GM20000 (cell line): ENCODE data around the gene ALDH9A1.
"Not testable (repeated sequence)": the region's sequence is repeated elsewhere in the genome, so short reads cannot be mapped to it uniquely, and the experiment has no call there.

Source experiments
- DNase-seq: peaks from one replicate; pipeline ENCODE4 v3.0.0; 2012; ENCODE audit warnings: low spot score
- TF ChIP-seq, protein P1 (sequence below): IDR thresholded peaks from 2 replicates; pipeline ENCODE4 v1.5.1; 2012; ENCODE audit warnings: mild to moderate bottlenecking, control low read depth; ENCODE audit errors: extremely low read depth, missing control alignments

Gene ALDH9A1

DNA sequence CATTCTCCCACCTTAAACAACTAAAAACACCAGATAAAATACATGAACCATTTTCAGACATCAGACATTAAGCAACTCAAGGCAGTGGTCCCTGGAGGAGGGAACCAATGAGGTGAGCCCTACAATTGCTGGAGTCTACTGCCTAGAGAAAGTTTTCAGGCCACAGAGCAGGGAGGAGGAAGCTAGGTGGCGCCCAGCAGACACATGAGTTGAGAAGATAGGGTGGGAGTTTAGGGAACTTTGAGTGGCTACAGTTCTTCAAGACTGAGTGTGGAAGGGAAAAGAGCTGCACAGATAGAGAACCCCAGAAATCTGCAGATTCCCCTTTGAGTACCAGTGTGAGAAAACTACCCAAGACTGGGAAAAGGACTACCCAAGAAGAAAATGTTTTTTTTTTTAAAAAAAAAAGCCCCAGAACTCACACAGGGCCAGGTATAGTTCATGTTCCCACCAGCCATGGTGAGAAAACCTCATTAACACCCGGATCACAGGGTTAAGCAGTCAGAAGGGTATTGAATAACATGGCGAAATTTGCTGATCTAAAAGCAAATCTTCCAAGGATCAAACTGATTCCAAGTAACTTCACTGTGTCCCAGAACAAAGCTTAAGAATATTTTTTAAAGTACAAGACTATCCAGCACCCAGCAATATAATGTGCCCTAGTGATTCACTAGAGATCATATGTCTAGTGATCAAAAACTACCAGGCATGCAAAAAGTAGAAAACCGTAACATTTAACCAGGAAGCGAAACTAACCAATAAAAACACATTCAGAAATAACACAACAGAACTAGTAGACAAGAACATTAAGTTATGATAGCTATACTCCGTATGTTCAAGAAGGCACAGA is 12.0 kb downstream of the ALDH9A1 start:
- DNase-seq = peak; percentile 28
- TF ChIP-seq, protein P1, sequence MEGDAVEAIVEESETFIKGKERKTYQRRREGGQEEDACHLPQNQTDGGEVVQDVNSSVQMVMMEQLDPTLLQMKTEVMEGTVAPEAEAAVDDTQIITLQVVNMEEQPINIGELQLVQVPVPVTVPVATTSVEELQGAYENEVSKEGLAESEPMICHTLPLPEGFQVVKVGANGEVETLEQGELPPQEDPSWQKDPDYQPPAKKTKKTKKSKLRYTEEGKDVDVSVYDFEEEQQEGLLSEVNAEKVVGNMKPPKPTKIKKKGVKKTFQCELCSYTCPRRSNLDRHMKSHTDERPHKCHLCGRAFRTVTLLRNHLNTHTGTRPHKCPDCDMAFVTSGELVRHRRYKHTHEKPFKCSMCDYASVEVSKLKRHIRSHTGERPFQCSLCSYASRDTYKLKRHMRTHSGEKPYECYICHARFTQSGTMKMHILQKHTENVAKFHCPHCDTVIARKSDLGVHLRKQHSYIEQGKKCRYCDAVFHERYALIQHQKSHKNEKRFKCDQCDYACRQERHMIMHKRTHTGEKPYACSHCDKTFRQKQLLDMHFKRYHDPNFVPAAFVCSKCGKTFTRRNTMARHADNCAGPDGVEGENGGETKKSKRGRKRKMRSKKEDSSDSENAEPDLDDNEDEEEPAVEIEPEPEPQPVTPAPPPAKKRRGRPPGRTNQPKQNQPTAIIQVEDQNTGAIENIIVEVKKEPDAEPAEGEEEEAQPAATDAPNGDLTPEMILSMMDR = peak; percentile 28

DNA sequence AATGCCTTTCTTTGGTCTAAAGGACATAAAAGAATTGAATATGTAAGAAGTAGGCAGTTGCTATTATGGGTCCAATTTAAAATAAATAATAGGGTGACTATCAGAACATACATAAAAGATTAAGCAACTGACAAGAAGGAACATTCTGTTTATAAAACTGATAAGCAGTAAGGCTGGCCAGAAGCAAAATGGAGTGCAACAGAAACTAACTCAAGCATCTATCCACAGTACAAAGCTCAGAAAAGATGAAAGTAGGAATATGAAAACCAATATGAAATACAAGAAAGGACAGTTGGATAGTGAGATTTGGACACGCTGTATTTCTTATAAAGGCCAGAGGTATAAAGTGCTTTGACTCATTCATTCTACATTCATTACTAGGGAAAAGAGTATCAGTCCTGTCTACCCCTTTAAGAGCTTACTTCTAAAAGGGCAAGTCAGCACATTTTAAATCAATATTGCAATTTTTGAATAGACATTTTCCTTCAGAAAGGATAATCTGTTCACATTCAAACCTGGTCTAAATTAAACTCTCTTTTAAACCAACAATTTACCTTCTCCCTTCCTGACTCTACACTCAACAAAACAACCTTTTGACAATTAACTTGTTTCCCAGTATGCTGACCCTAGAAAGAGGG is 14.4 kb downstream of the ALDH9A1 start:
- TF ChIP-seq, protein P1 = no peak
- no peak for DNase-seq

DNA sequence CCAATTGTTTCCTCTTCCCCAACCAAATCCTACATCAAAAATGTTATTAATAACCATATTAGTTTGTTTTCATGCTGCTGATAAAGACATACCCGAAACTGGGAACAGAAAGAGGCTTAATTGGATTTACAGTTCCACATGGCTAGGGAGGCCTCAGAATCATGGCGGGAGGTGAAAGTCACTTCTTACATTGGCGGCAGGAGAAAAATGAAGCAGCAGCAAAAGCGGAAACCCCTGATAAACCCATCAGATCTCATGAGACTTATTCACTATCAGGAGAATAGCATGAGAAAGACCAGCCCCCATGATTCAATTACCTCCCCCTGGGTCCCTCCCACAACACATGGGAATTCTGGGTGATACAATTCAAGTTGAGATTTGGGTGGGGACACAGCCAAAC is 17.6 kb downstream of the ALDH9A1 start:
- DNase-seq = not testable (repeated sequence)

DNA sequence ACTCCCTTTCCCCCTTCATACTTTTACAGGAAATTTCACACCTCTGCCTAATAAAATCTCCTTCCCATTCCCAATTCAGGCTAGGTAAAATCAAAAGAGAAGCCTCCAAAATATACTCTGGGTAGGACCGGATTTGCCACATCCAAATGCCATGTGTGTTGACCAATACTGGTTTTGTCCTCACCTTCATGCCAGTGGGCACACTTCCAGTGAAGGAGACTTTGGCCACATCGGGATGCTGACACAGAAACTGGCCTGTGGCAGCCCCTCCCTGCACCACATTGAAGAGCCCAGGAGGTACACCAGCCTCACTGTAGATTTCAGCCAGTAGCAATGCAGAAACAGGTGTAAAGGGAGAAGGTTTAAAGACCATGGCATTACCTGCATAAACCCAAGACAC is 18.1 kb downstream of the ALDH9A1 start:
- no peak for DNase-seq
- TF ChIP-seq, protein P1 = no peak

DNA sequence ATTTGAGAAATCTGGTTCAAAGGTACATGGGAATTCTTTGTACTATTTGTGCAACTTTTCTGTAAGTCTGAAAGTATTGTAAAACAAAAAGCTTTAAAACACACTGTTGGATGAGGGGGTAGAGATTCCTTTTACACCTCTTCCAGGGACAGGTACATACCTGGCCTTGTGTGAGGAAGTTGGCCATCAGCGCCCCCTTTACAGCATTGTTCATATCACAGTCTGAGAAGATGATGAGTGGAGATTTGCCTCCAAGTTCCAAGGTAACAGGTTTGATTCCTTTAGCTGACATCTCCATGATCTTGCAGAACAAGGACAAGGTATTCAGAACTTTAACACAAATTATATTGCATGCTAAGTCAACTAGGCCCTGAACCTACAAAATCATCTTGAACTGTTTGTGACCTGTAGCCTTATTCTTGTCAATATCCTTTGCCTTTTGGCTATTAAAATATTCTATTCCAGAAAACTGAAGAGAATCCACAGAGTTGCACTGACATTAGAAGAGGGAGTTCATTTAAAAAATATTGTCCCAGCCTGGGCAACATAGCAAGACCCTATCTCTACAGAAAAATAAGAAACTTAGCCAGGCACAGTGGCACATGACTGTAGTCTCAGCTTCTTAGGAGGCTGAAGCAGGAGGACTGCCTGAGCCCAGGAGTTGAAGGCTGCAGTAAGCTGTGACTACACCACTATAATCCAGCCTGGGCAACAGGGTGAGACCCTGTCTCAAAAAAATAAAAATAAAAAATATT is 18.9 kb downstream of the ALDH9A1 start:
- TF ChIP-seq, protein P1 = no peak
- no peak for DNase-seq

DNA sequence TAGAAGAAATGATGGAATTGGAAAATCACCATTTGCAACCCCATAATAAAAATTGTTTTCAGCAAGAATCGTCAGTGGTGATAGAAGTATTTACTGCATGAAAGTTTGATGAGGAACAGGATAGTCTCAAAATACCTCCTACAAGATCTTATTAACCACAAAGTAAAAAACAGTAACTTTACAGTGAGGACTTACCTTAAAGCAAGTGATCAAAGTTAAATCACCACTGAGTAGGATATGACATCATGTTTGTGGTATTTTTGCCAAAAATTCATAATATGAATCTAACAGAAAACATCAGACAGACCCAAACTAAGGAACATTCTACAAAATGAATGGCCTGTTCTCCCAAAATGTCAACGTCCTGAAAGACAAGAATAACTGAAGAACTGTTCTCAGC is 19.9 kb downstream of the ALDH9A1 start:
- DNase-seq = no peak
- TF ChIP-seq, protein P1 = no peak

DNA sequence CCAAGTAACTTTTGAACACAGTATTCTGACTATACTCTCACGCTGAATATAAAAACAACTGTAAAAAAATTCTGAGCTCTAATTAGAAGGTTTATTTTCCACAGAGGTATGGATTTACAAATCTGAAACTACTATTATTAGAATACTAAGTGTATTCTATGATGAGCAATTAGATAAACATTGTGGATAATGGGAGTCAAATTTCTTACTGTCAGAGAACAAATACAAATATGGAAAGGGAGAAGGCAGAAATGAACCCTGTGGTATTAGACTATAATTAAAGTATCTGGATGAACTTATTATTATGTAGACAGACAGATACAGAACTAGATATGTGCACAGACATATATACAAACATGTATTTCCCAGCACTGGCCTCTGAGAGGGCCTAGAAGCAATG is 22.6 kb downstream of the ALDH9A1 start:
- TF ChIP-seq, protein P1 = no peak
- DNase-seq = no peak
